Measurements from ENCODE around the gene IGIP.

The IGIP gene

GRCh38 chr5:140106805-140107311 is 18.9 kb upstream of the IGIP start:
- TF ChIP-seq, protein P1, sequence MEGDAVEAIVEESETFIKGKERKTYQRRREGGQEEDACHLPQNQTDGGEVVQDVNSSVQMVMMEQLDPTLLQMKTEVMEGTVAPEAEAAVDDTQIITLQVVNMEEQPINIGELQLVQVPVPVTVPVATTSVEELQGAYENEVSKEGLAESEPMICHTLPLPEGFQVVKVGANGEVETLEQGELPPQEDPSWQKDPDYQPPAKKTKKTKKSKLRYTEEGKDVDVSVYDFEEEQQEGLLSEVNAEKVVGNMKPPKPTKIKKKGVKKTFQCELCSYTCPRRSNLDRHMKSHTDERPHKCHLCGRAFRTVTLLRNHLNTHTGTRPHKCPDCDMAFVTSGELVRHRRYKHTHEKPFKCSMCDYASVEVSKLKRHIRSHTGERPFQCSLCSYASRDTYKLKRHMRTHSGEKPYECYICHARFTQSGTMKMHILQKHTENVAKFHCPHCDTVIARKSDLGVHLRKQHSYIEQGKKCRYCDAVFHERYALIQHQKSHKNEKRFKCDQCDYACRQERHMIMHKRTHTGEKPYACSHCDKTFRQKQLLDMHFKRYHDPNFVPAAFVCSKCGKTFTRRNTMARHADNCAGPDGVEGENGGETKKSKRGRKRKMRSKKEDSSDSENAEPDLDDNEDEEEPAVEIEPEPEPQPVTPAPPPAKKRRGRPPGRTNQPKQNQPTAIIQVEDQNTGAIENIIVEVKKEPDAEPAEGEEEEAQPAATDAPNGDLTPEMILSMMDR (IDR thresholded peaks at IDR 0.05; ENCODE audit: insufficient read depth, low read depth, low read length, missing control alignments) = no peak
- no peak for DNase-seq (ENCODE audit: low read depth)
- peak overlapping the region; percentile 72 for H3K4me3 ChIP-seq (ENCODE audit: low read length)

DNA sequence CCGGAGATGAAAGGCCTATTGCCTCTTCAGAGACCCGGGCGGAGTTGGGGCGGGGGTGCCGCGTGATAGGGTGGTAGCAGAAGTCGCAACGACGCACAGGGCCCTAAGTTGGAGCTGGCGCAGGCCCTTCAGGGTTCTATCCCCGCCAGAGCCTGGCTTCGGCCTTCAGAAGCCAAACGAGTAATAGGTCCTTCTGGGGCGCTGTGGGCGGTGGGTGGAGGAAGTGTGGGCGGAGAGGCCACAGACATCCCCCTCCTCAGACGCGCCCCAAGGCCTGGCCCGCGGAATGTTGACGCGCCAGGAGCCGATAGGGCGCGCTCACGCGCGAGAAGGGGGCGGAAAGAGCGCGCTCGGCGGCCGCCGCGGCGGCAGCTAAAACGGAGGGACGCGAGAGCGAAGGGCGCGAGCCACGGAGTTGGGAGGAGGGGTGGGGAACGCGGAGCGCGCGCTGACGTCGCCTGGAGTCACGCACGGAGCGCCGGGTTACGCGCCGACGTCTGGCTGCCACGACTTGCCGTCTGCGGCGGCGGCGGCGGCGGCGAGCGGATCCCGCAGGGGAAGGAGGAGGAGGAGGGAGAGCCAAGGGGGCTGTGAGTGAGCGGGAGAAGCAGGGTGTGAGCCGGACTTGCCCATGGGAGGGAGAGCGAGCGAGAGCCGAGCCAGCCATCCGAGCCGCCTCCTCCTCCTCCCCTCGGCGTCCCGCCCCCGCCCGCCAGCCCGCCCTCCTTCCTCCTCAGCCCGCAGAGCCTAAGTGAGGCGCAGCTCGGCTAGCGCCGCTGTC is 18.2 kb upstream of the IGIP start:
- TF ChIP-seq, protein P1 (IDR thresholded peaks at IDR 0.05; ENCODE audit: insufficient read depth, low read depth, low read length, missing control alignments) = no peak
- peak; percentile 94 for DNase-seq (ENCODE audit: low read depth)
- H3K4me3 ChIP-seq (ENCODE audit: low read length) = peak overlapping the region; percentile 72

DNA sequence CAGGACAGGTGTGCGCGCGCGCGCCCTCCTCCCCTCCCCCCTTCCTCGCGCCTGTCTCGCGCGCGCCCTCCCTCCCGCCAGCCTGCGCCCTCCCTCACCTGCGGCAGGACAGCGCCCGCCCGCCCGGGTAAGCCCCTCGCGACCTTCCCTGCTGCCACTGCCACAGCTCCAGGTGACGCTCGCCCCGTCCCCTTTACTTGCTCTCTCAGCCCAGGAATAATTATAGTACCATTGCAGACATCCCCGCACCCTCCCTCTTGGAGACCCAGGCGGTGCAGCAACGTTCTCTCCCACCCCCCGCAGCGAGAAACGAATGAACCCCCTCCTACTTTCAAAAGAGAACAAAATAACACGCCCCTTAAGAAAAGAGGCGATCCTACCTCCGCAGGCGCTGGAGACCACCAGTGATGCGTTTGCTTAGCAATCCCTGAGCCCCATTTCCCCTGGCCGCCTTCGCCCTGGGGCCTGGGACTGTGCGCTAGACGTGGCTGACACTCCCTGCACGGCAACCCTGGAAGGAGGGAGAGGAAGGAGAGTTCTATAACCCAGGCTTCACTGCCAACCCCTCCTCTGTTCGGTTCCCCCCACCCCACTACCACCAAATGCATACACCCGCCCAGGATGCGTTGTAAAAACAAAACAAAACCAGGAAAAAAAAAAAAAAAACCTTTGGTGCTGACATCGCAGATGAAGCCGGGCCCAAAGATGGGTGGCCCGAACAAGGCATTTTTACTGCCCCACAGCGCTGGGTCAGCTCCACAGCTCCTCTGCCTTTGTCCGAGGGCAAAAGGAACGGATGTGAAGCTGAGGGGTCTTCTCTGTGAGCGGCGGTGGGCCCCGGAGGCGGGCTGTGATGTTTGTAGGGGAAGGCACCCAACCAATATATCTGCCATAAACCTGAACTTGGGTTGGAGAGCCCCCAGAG is 17.4 kb upstream of the IGIP start:
- TF ChIP-seq, protein P1 (IDR thresholded peaks at IDR 0.05; ENCODE audit: insufficient read depth, low read depth, low read length, missing control alignments) = no peak
- peak; percentile 29 for DNase-seq (ENCODE audit: low read depth)
- H3K4me3 ChIP-seq (ENCODE audit: low read length) = peak overlapping the region; percentile 72

GRCh38 chr5:140109018-140109758 is 16.5 kb upstream of the IGIP start:
- DNase-seq (ENCODE audit: low read depth) = no peak
- TF ChIP-seq, protein P1 (IDR thresholded peaks at IDR 0.05; ENCODE audit: insufficient read depth, low read depth, low read length, missing control alignments) = no peak
- H3K4me3 ChIP-seq (ENCODE audit: low read length) = peak overlapping the region; percentile 72

DNA sequence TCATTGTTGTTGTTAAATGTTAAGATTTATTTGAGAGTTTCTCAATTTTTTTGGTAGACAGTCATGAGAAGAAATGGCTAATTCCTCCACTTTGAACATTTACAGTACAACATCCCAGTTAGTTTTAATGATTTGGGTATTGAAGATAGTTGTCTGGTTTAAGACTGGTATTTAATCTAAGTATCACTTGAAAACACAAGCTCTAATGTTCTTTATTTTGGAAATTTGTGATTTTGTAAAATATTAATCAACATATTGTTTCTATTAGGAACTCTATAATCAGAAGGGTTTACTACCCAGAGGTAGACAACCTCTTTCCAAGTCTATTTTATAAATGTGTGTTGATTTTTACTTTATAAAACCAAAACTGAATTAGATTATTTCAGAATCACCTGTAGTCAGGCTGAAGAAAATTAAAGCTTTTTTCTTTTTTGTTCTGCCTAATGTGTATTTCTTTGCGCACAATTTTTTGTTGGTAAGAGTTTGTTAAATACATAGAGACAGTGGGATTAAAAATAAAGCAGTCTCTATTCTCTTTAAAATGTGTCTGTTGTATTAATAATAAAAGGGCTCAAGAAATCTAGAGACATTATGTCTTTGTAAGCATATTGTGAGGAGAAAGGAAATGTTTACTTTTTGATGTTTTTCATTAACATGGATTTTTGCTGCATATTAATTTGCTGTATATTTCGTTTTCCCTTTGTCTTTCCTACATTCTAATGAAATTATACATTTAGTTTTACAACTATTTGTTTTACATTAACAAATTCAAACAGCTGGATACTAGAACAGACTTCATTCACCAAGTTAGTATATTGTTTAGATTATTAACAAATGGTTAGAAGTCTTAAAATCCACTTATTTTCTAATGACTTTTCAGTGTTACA is 15.7 kb upstream of the IGIP start:
- TF ChIP-seq, protein P1 (IDR thresholded peaks at IDR 0.05; ENCODE audit: insufficient read depth, low read depth, low read length, missing control alignments) = no peak
- no peak for DNase-seq (ENCODE audit: low read depth)
- H3K4me3 ChIP-seq (ENCODE audit: low read length) = no peak overlapping the region

GRCh38 chr5:140110646-140110957 is 15.1 kb upstream of the IGIP start:
- TF ChIP-seq, protein P1 (IDR thresholded peaks at IDR 0.05; ENCODE audit: insufficient read depth, low read depth, low read length, missing control alignments) = no peak
- no peak for DNase-seq (ENCODE audit: low read depth)
- no peak overlapping the region for H3K4me3 ChIP-seq (ENCODE audit: low read length)
